Stimulated activated CD8-positive, alpha-beta memory T cell treated with anti-CD3 and anti-CD28 coated beads, Interleukin-15, amount 100 ng/mL, for 48 hours (primary cell): ENCODE measurements around the gene MIR17HG.
"Not testable (repeated sequence)": the region's sequence is repeated elsewhere in the genome, so short reads cannot be mapped to it uniquely, and the experiment has no call there.

Experiments used
- DNase-seq, 2 donors: peaks; one replicate each; pipeline ENCODE4 v3.0.0-alpha.2; 2020; ENCODE audit warnings: low read depth in 2 of 2

MIR17HG gene

DNA sequence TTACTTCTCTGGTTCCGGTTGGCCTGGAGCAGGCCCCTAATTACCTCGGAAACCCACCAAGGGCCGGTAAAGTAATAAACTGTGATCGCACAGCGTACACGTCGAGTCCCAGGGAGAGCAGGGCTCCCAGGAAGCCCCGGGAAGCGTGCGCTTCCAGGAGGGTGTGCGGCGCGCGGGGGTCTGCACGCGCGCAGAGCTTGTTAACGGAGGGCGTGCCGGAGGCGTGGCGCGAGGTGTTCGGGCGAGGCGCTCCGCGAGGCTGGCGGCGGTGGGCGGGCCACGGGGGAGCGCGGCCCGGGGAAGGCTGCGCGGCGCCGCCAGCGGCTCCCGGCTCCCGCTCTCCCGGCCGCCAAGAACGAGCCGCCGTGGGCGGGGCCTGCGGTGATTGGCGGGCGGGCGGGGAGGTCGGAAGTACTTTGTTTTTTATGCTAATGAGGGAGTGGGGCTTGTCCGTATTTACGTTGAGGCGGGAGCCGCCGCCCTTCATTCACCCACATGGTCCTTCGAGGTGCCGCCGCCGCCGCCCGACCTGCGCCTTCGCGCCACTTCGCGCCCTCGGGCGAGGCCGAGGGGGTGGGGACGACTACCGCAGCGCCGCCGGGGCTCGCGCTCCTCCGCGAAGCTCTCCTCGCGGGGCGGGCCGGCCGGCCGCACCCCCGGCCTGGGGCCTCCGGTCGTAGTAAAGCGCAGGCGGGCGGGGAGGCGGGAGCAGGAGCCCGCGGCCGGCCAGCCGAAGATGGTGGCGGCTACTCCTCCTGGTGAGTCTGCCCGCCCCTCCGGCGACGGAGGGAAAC, at the start of gene MIR17HG:
Gene MIR17HG, plus strand, starts transcription at position 486 of the 794 bp plus-strand sequence.
- DNase-seq = peak; percentile 87 to 88

GRCh38 chr13:91298060-91298459, 49.4 kb upstream of the MIR17HG start:
- no peak for DNase-seq

- DNase-seq = no peak
These were observed 45.4 kb upstream of the MIR17HG start for GRCh38 chr13:91302111-91302510.

- no peak for DNase-seq
These were observed 44.5 kb upstream of the MIR17HG start for GRCh38 chr13:91303031-91303430.

GRCh38 chr13:91304741-91305140, 42.7 kb upstream of the MIR17HG start:
- DNase-seq = no peak

DNA sequence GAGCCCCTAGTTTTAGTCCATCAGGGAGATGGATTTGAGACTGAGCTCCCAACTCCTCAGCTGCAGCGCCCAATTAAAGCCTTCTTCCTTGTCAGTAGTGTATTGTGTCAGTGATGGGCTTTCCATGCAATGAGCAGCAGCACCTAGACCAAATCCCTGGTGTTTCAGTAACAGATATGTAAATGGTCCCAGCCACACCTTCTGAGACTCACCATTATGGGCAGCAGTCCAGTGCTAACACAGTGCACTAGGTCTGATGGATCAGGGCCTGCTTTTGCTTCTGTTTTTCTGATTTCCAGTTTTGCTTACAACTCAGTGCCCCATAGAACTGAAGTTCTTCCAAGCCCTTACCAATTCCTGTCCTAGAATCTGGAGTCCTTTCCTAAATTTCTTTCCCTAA, 41.8 kb upstream of the MIR17HG start:
- DNase-seq = no peak

- DNase-seq = no peak
These were observed 39.6 kb upstream of the MIR17HG start for GRCh38 chr13:91307887-91308286.

- no peak for DNase-seq
These were observed 39.2 kb upstream of the MIR17HG start for GRCh38 chr13:91308299-91308698.

DNA sequence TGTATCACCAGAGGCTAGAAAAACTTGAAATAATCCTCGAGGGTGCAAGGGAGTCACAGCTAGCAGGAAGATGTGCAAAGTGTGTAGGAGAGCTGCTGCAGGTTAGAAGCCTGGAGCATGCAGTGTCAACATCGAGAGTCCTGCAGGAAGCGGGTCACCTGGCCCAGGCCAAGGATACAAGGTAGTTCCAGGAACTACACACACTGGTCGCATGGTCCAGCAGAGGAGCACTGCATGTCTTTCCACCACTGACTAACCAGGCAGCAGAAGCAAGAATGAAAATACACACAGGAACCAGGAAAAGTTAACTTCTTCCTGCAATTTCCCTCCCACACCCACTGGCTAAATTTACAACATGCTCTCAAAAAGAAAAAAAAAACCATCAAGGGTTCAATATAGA, 36.0 kb upstream of the MIR17HG start:
- DNase-seq = no peak

DNA sequence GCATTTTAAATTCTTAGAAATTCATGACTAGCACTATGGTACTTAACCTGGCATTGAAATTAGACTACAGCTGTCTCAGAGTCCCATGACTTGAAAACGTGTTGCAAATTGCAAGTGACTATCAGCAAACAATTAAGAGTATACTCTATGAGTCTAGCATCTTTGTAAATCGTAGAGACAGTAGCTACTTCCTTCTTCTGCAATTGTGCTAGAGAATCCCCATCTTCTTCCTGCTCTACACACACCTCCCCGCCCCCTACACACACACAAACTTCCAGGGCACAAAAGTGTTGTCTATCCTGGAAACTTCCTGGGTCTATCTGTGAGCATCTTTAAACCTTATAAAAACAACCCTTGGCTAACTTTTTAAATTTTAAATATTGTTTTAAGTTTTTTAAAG, 35.2 kb upstream of the MIR17HG start:
- no peak for DNase-seq

DNA sequence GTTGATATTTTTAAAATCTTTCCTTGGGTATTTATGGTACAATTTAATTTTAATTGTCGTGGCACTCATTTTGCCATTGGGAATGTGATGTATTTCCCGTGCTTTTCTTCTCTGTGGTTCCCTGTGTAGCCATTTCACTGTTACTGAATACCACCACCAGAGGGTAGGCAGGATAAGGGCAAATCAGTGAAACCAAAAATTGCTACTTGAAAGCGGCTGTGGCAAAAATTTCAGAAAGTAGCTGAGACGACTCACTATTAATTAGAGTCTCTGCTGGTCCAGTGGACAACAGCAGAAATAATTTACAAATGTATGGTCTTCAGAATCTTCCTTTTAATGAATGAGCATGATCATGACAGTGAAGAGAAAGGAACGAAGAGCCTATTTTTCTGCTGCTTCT, 34.4 kb upstream of the MIR17HG start:
- DNase-seq = peak in 1 of 2 donors; percentile 1

DNA sequence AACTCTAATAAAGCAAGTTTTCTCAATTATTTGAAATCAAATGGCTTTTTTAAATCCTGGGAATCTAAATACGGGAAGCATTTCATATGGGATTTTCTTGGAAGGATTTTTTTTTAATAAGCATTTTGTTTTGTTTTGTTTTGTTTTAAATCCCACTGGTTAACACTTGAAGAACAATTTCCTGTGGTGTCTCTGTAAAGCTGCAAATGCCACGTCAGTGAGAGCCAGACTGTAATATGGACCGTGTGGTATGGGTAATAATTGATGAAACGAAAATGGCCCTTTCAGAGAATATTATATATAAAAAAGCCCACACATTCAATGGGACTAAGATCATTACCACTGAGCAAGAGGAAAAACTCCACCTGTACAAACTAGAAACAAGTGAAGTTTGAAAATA, 33.9 kb upstream of the MIR17HG start:
- DNase-seq = no peak

DNA sequence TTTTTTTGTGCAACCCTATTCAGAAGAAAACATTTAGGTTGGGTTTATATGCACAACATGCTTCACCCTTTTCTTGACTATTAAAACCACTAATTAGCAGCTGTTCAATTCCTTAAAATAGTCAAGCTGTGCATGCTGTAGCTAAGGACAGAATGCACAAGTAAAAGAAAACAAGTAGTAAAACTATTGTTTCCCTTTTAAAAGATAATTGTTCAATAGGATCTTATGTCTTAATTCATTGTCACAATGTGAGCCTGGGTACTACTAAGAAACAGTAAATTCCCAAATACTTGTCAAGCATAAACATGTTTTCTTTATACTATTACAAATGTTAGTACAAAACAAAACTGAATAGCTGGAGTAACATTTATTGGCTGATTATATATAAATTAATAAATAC, 32.6 kb upstream of the MIR17HG start:
- DNase-seq = no peak

DNA sequence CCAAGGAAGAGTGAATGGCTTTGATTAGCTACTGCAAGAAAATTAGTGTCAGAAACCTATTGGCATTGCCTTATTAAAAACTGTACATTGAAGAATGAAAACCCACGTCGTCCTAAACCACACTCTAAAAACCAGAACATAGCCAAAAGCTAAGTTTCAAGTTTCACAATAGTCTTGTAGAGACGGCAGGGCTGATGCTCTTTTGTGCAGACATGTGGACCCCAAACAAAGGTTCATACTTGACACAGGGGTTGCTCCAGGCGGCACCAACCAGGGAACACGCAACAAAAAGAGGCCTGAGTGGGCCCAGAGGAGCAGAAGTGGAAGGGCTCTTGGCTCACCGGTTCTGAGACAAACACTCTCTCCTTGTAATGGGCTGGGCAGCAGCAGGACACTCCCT, 28.6 kb upstream of the MIR17HG start:
- DNase-seq = no peak

GRCh38 chr13:91319996-91320395, 27.5 kb upstream of the MIR17HG start:
- no peak for DNase-seq

DNA sequence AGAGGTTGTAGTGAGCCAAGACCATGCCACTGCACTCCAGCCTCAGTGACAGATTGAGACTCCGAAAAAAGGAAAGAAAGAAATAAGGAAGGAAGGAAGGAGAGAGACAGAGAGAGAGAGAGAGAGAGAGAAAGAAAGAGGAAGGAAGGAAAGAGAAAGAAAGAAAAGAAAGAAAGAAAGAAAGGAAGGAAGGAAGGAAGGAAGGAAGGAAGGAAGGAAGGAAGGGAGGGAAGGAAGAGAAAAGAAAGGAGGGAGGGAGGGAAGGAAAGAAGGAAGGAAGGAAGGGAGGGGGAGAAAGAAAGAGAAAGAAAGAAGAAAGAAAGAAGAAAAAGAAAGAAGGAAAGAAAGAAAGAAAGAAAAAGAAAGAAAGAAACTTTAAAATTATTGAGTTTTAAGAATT, 26.5 kb upstream of the MIR17HG start:
- not testable (repeated sequence) for DNase-seq

- DNase-seq = peak in 1 of 2 donors; percentile 3
These were observed 24.1 kb upstream of the MIR17HG start for GRCh38 chr13:91323349-91323748.

- no peak for DNase-seq
These were observed 21.3 kb upstream of the MIR17HG start for GRCh38 chr13:91326146-91326545.

DNA sequence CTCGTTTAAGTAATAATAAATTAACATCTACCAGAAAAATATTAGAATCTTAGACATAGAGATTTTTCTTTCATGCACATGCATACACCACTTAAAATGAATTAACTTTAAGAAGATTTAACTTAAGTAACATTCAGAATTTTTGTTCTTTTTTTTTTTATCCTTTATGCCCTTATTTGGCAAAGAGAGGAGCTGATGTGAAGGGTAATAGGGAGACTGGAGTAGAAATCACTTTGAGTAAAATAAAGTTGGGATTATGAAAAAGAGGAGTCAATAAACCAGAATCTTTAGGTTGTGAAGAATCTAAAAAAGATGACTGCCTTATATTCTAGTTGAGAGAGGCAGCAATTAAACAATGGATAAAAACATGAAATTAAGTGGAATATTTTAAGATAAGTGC, 18.8 kb upstream of the MIR17HG start:
- DNase-seq = no peak

GRCh38 chr13:91329733-91330132, 17.8 kb upstream of the MIR17HG start:
- DNase-seq = no peak

- DNase-seq = no peak
These were observed 16.2 kb upstream of the MIR17HG start for GRCh38 chr13:91331047-91331915.

GRCh38 chr13:91346062-91346461, 1.4 kb upstream of the MIR17HG start:
- no peak for DNase-seq

DNA sequence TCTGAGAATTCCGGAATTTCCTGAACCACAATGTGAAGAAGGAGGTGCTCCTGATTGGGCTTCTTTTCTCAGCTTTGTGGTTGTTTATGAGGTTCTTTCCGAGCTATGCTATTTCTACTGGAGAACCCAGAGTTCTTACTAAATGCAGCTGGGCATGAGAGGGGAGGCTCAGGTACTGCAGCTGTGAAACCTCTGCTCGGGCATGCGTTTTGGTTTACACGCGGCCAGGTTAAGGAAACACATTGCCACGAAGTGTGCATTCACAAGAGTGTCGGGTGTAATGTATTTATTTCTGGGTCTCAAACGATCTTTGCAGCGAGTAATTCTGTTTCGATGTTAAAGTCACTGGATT, 661 bp upstream of the MIR17HG start:
- peak; percentile 21 to 33 for DNase-seq
